Measurements from ENCODE around the gene CREBL2.
"Not testable (repeated sequence)": the region's sequence is repeated elsewhere in the genome, so short reads cannot be mapped to it uniquely, and the experiment has no call there.

DNA sequence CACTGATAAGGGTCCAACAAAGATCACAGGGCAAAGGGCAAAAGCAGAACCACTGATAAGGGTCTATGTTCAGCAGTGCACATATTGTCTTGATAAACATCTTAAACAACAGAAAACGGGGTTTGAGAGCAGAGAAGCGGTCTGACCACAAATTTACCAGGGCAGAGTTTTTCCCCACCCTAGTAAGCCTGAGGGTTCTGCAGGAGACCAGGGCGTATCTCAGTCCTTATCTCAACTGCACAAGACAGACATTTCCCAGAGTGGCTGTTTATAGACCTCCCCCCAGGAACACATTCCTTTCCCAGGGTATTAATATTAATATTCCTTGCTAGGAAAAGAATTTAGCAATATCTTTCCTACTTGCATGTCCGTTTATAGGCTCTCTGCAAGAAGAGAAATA lies 28.3 kb downstream of the CREBL2 start:
- TF ChIP-seq, protein P1, sequence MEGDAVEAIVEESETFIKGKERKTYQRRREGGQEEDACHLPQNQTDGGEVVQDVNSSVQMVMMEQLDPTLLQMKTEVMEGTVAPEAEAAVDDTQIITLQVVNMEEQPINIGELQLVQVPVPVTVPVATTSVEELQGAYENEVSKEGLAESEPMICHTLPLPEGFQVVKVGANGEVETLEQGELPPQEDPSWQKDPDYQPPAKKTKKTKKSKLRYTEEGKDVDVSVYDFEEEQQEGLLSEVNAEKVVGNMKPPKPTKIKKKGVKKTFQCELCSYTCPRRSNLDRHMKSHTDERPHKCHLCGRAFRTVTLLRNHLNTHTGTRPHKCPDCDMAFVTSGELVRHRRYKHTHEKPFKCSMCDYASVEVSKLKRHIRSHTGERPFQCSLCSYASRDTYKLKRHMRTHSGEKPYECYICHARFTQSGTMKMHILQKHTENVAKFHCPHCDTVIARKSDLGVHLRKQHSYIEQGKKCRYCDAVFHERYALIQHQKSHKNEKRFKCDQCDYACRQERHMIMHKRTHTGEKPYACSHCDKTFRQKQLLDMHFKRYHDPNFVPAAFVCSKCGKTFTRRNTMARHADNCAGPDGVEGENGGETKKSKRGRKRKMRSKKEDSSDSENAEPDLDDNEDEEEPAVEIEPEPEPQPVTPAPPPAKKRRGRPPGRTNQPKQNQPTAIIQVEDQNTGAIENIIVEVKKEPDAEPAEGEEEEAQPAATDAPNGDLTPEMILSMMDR (IDR thresholded peaks at IDR 0.05; ENCODE audit: insufficient read depth, low read length, poor library complexity, severe bottlenecking) = not testable (repeated sequence)
- not testable (repeated sequence) for TF ChIP-seq EZH2phosphoT487 (conservative IDR thresholded peaks at IDR 0.05; ENCODE audit: low read length)

All from SU-DHL-6 (cell line).